ENCODE results near the gene METAP2.

DNA sequence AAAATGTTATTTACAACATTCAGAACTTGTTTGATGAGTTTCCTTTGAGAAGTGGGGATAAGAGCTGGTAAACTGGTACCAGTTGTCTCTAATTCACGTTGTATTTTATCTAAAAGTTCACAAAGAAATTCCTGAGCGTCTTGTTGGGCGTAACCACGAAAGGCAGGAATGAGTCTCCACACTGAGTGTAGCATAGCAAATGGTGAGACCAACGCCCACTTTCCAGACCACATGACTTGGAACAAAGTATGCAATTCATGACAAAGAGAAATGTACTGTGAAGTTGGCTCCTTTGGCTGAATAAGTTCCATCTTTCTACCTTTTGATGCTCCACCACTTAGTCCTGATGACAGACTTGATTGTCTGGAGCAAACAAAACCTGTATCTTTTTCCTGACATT, 58.9 kb downstream of the METAP2 start:
- TF ChIP-seq EZH2phosphoT487 (IDR thresholded peaks at IDR 0.05; ENCODE audit: insufficient read depth, low read depth) (no peak), EZH2 (IDR thresholded peaks at IDR 0.05; ENCODE audit: insufficient read depth, poor library complexity, severe bottlenecking) (no peak)

All from GM23248 (cell line).